HUES64 (cell line): ENCODE data around the gene FUT4.

ENCODE experiments used
- H3K27ac ChIP-seq: 2 replicates; pipeline ENCODE4 v1.7.0; 2013; ENCODE audit warnings: low read depth, low read length, inconsistent platforms
- H3K27me3 ChIP-seq: 2 replicates; pipeline ENCODE4 v1.6.1; 2013; ENCODE audit warnings: mild to moderate bottlenecking, low read length; ENCODE audit not compliant: insufficient read depth
- H3K36me3 ChIP-seq: 2 replicates; pipeline ENCODE4 v1.6.1; 2013; ENCODE audit warnings: mild to moderate bottlenecking, low read length; ENCODE audit not compliant: insufficient read depth
- H3K4me1 ChIP-seq: 2 replicates; pipeline ENCODE4 v1.6.1; 2013; ENCODE audit warnings: mild to moderate bottlenecking, low read length, moderate library complexity; ENCODE audit not compliant: insufficient read depth
- H3K4me3 ChIP-seq: 2 replicates; pipeline ENCODE4 v1.5.1; 2013; ENCODE audit warnings: mild to moderate bottlenecking, low read length, moderate library complexity
- H3K9ac ChIP-seq: 2 replicates; pipeline ENCODE4 v1.6.1; 2013; ENCODE audit warnings: mild to moderate bottlenecking, low read depth, low read length
- H3K9me3 ChIP-seq: 2 replicates; pipeline ENCODE4 v1.6.1; 2013; ENCODE audit warnings: low read depth, low read length; ENCODE audit not compliant: insufficient read depth
- WGBS: fragments of 150-250, 120-280 bp; methylation state at CpG from one replicate; pipeline ENCODE4 v1.1.7; 2013; ENCODE audit warnings: missing lambda C conversion rate; 5-methylcytosine and 5-hydroxymethylcytosine counted together

Gene FUT4

DNA sequence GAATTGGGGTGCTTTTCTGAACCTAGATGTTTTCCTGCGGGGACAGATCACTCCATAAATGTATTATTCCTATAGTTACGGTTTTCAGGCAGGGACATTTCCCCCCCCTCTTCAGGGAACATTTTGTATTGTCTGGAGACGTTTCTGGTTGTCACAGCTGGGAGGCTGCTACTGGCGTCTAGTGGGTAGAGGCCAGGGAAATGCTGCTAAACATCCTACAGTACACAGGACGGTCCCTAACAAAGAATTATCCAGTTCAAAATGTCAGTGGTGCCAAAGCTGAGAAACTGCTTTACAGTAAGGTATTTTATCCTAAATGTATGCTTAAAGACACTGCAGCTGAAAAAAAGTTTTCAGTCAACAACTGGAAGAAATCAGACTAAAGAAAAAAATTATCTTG lies 42.8 kb downstream of the FUT4 start:
- no peaks in the 10 kb centered on the region for H3K9me3 ChIP-seq
- no peak overlapping the region for H3K9ac ChIP-seq
- H3K4me3 ChIP-seq = no peak overlapping the region
- H3K36me3 ChIP-seq = no peaks in the 10 kb centered on the region
- H3K4me1 ChIP-seq = peaks cover 4% of the 10 kb centered on the region; the same call in 1 of the 2 replicates
- 74% methylated on average over 5 of the region's 5 CpGs for WGBS
- no peak overlapping the region for H3K27ac ChIP-seq
- H3K27me3 ChIP-seq = no peaks in the 10 kb centered on the region

DNA sequence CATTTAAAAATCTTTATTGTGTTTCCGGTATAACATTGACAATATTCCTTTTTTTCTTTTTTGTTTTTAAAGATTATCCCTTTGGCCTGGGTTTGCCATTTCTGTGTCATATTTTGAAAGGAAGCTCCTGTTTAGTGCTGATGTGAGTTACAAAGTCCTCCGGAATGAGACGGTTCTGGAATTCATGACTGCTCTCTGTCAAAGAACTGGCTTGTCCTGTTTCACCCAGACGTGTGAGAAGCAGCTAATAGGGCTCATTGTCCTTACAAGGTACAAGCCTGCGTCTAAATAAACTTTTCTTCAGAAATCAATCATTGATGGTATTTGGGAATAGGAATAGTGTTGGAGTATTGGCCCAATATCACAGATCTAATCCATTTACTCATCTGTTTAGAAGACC lies 43.3 kb downstream of the FUT4 start:
- no peaks in the 10 kb centered on the region for H3K36me3 ChIP-seq
- H3K27me3 ChIP-seq = no peaks in the 10 kb centered on the region
- H3K4me3 ChIP-seq = no peak overlapping the region
- H3K4me1 ChIP-seq = peaks cover 4% of the 10 kb centered on the region; the same call in 1 of the 2 replicates
- H3K9me3 ChIP-seq = no peaks in the 10 kb centered on the region
- no peak overlapping the region for H3K27ac ChIP-seq
- WGBS = 86% methylated on average over 5 of the region's 5 CpGs
- H3K9ac ChIP-seq = no peak overlapping the region

DNA sequence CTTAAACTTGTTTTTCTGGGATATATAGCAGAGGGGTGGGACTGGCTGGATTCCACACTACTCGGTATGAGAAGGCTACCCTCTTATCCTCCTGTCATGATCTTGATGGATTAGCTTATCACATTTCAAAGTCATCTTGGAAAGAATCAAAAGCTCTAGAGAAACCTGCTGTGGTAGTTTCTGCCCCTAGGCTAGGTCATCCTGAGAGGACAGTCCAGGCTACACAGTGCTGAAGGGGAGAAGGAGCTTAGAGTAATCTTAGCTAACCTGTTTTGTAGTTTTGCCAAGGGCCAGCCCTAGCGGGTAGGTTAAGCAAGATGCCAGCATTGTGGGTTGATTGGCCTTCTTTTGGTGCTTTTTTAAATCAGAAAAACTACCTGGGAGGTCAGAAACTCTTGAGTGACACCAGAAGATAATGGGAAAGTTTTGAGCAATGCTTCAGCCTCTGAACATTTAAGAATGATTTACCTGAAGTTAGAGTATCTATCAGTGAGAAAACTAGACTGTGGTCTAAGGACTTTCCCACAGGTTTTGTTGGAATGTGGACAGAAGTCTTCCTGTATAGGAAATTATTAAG lies 44.7 kb downstream of the FUT4 start:
- Histone ChIP-seq H3K4me1 (peaks cover 4% of the 10 kb centered on the region; the same call in 1 of the 2 replicates), H3K27ac (no peak overlapping the region), H3K27me3 (no peaks in the 10 kb centered on the region), H3K9me3 (no peaks in the 10 kb centered on the region), H3K36me3 (no peaks in the 10 kb centered on the region), H3K9ac (no peak overlapping the region), H3K4me3 (no peak overlapping the region)
- 50% methylated on average over 2 of the region's 2 CpGs for WGBS

- H3K36me3 ChIP-seq = no peaks in the 10 kb centered on the region
- no peak overlapping the region for H3K27ac ChIP-seq
- 73% methylated on average over 6 of the region's 6 CpGs for WGBS
- no peaks in the 10 kb centered on the region for H3K9me3 ChIP-seq
- H3K9ac ChIP-seq = no peak overlapping the region
- no peaks in the 10 kb centered on the region for H3K27me3 ChIP-seq
- no peak overlapping the region for H3K4me3 ChIP-seq
- H3K4me1 ChIP-seq = peaks cover 4% of the 10 kb centered on the region; the same call in 1 of the 2 replicates
Observed at GRCh38 chr11:94590352-94591041, 46.8 kb downstream of the FUT4 start.

DNA sequence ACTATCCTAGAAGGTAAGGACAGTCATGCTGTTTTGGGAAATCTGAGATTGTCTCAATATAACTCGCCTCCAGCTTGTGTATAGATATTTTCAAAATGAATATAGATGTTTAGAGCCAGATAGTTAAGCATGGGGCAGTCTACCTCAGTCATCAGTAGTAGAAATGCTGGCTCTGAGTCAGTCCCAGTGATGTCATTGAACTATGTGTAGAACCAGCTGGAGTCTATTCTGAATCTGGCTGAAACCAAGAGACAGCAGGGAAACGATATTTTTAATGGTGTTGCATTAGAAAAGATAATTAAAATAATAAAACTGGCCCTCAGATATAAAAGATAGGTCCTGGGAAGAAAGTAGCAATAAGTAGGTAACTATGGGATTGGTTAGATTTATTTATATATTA lies 49.3 kb downstream of the FUT4 start:
- Histone ChIP-seq H3K4me1 (no peaks in the 10 kb centered on the region), H3K4me3 (no peak overlapping the region)

GRCh38 chr11:94595076-94595475 lies 51.4 kb downstream of the FUT4 start:
- Histone ChIP-seq H3K9ac (no peak overlapping the region), H3K4me3 (no peak overlapping the region), H3K9me3 (no peaks in the 10 kb centered on the region), H3K4me1 (no peaks in the 10 kb centered on the region), H3K36me3 (no peaks in the 10 kb centered on the region), H3K27me3 (no peaks in the 10 kb centered on the region), H3K27ac (no peak overlapping the region)
- WGBS = 87% methylated on average over 6 of the region's 6 CpGs

More for the DNA sequence above, 49.3 kb downstream of the FUT4 start:
- Histone ChIP-seq H3K36me3 (no peaks in the 10 kb centered on the region), H3K27me3 (no peaks in the 10 kb centered on the region), H3K9me3 (no peaks in the 10 kb centered on the region), H3K27ac (no peak overlapping the region), H3K9ac (no peak overlapping the region)
- WGBS = 89% methylated on average over 2 of the region's 2 CpGs

DNA sequence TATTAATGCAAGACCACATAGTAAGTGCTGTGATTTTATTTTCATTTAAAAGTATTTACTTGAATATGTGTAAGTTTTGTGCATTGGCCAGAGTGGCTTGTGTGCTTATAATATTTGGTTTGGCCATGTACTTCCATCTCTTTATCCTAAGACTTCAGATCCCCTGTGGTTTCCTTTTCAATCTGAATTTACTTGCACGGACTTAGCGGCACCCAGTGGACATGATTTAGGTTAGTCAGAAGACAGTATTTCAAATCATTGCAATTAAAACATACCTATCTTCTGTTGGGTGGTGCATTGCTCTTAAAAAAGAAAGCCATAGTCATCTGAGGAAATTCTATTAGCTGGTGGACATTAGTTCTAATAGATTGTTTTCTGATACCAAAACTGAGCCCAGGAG lies 54.2 kb downstream of the FUT4 start:
- Histone ChIP-seq H3K9ac (no peak overlapping the region), H3K36me3 (no peaks in the 10 kb centered on the region), H3K4me1 (0 out of 2 replicates have a peak, but pooled peaks cover 1% of the 10 kb centered on the region), H3K27ac (no peak overlapping the region), H3K4me3 (no peak overlapping the region), H3K27me3 (no peaks in the 10 kb centered on the region), H3K9me3 (peaks cover 2% of the 10 kb centered on the region; the same call in 1 of the 2 replicates)
- 83% methylated on average over 2 of the region's 2 CpGs for WGBS
